Smooth muscle cell (in vitro differentiated cells): ENCODE data around the gene SORCS2. TPM values are rescaled to one million over a fixed set of nuclear protein-coding genes. Genes with fewer than 3 reads are reported as not detected.

Source experiments
- DNase-seq: peaks from one replicate; lab custom pipeline; 2025; ENCODE audit not compliant: unreplicated experiment; lab: John Stamatoyannopoulos, UW
- H2AFZ ChIP-seq: fragments of 200-600 bp; sonication (generic); 2 replicates; pipeline ENCODE4 v1.6.0; 2016; ENCODE audit warnings: antibody characterized with exemption, low read depth, mild to moderate bottlenecking
- H3F3A ChIP-seq: fragments of 200-600 bp; sonication (generic); 2 replicates; pipeline ENCODE4 v1.6.0; 2017; ENCODE audit warnings: antibody characterized with exemption, low read depth
- H3K27ac ChIP-seq: fragments of 200-600 bp; sonication (generic); 2 replicates; pipeline ENCODE4 v1.5.1; 2016; ENCODE audit warnings: low read depth, mild to moderate bottlenecking
- H3K27me3 ChIP-seq: fragments of 200-600 bp; sonication (generic); 2 replicates; pipeline ENCODE4 v1.6.1; 2016; ENCODE audit warnings: low read depth, mild to moderate bottlenecking
- H3K36me3 ChIP-seq: fragments of 200-600 bp; sonication (generic); 2 replicates; pipeline ENCODE4 v1.5.1; 2016; ENCODE audit warnings: low read depth
- H3K4me1 ChIP-seq: fragments of 200-600 bp; sonication (generic); 2 replicates; pipeline ENCODE4 v1.5.1; 2016; ENCODE audit warnings: low read depth
- H3K4me2 ChIP-seq: fragments of 200-600 bp; sonication (generic); 2 replicates; pipeline ENCODE4 v1.6.0; 2016; ENCODE audit warnings: mild to moderate bottlenecking
- H3K4me3 ChIP-seq: fragments of 200-600 bp; sonication (generic); 2 replicates; pipeline ENCODE4 v1.5.1; 2016; ENCODE audit warnings: mild to moderate bottlenecking
- H3K79me2 ChIP-seq: fragments of 200-600 bp; sonication (generic); 2 replicates; pipeline ENCODE4 v1.6.0; 2016; ENCODE audit warnings: low read depth, mild to moderate bottlenecking
- H3K9ac ChIP-seq: fragments of 200-600 bp; sonication (generic); 2 replicates; pipeline ENCODE4 v1.6.0; 2016; ENCODE audit warnings: low read depth
- H3K9me3 ChIP-seq: fragments of 200-600 bp; sonication (generic); replicated peaks from 2 replicates; pipeline ENCODE4 v1.5.1; 2016; ENCODE audit warnings: low read depth
- H4K20me1 ChIP-seq: fragments of 200-600 bp; sonication (generic); 2 replicates; pipeline ENCODE4 v1.6.0; 2016; ENCODE audit warnings: low read depth
- CTCF ChIP-seq: fragments of 200-600 bp; sonication (generic); IDR thresholded peaks from 2 replicates; pipeline ENCODE4 v1.5.1; 2017; ENCODE audit warnings: borderline replicate concordance, mild to moderate bottlenecking, antibody characterized with exemption; ENCODE audit not compliant: insufficient read depth, poor library complexity, severe bottlenecking
- WGBS: methylation state at CpG from one replicate; pipeline ENCODE4 v1.1.7; 2016; ENCODE audit warnings: low lambda C conversion rate; 5-methylcytosine and 5-hydroxymethylcytosine counted together
- polyA plus RNA-seq: library from polyadenylated mRNA; unstranded; fragments of >200 nt; fragmentation: Nextera tagmentation; extraction: Ambion mirVana; gene quantifications from 2 replicates; pipeline ENCODE4 v1.2.1, GENCODE V29; 2016
- total RNA-seq: library from RNA; depleted of rRNA; stranded (reverse); fragments of >200 nt; gene quantifications from 2 replicates; pipeline ENCODE4 v1.2.3, GENCODE V29; 2014

Gene SORCS2
- total and polyA plus RNA-seq, 2 experiments from 2014 or later, result 5.2 to 9.3 TPM

DNA sequence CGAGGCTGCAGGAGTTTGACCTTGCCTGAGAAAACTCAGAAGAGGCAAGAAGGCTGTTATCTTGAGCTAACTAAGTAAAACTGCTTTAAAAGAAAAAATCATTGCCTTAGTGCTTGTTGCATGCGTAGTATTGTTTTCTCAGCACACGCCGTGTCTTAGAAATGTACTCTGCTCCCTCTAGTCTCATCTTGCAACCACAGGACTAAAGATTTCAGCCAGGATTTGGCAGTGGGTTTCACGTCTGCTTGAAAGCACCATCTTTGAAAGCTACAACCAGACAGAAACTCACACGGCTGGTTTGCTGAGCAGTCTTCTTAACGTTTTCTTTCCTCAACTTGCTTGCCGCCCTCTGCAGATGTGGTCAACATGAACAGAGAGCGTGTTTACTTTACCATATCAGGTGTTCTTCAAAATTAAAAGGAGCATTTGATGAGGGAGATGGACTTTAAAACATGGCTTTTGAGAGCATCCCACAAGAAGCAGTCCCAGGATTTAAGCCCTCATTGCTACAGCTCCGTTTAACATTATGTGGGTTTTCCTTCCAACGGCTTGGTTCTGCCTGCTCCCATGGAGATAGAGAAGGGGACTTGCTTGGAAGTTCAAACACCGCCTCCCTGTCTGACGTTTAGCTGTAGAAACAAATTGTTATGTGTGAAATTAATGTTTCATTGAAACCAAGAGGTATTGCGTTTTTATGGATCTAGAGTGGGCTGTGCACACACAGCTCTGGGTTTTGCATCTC lies 3.4 kb downstream of the SORCS2 start:
- no peak overlapping the region for H3K9ac ChIP-seq
- H3K4me1 ChIP-seq, result peaks cover 17% of the 10 kb centered on the region
- no peaks in the 10 kb centered on the region for H3F3A ChIP-seq
- 64% methylated on average over 14 of the region's 14 CpGs for WGBS
- H4K20me1 ChIP-seq, result no peaks in the 10 kb centered on the region
- no peak overlapping the region for H3K4me3 ChIP-seq
- H3K9me3 ChIP-seq, result no peaks in the 10 kb centered on the region
- H3K4me2 ChIP-seq, result peak overlapping the region; percentile 27
- no peaks in the 10 kb centered on the region for H3K79me2 ChIP-seq
- no peaks in the 10 kb centered on the region for H3K36me3 ChIP-seq
- TF ChIP-seq CTCF, result no peak
- peak overlapping the region; percentile 54 for H3K27ac ChIP-seq
- DNase-seq, result no peak
- peak overlapping the region; percentile 19 for H2AFZ ChIP-seq
- peaks cover 22% of the 10 kb centered on the region for H3K27me3 ChIP-seq

DNA sequence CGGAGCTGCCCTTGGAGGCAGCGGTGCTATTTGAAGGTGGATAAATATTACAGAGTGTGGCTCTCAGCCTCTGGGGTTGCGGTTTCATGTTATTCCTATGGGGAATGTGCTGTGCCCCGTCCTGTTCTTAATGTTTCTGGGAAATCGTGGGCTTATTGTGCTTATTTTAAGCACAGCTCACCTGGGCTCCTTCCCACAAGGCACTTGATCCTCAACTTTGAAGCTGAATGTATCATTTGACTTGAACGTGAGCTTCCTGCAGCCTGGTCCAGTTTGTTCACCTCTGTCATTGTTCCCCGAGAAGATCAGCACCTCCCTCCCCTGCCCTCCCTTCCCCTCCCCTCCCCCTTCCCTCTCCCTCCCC lies 3.9 kb downstream of the SORCS2 start:
- peak overlapping the region; percentile 27 for H3K4me2 ChIP-seq
- H3K9ac ChIP-seq, result no peak overlapping the region
- peak overlapping the region; percentile 54 for H3K27ac ChIP-seq
- H3K27me3 ChIP-seq, result peaks cover 17% of the 10 kb centered on the region
- H3K4me1 ChIP-seq, result peaks cover 18% of the 10 kb centered on the region
- no peaks in the 10 kb centered on the region for H3K36me3 ChIP-seq
- H2AFZ ChIP-seq, result no peak overlapping the region
- no peak for TF ChIP-seq CTCF
- H3F3A ChIP-seq, result no peaks in the 10 kb centered on the region
- no peaks in the 10 kb centered on the region for H4K20me1 ChIP-seq
- H3K4me3 ChIP-seq, result no peak overlapping the region
- DNase-seq, result no peak
- no peaks in the 10 kb centered on the region for H3K9me3 ChIP-seq
- no peaks in the 10 kb centered on the region for H3K79me2 ChIP-seq
- WGBS, result 79% methylated on average over 6 of the region's 7 CpGs

DNA sequence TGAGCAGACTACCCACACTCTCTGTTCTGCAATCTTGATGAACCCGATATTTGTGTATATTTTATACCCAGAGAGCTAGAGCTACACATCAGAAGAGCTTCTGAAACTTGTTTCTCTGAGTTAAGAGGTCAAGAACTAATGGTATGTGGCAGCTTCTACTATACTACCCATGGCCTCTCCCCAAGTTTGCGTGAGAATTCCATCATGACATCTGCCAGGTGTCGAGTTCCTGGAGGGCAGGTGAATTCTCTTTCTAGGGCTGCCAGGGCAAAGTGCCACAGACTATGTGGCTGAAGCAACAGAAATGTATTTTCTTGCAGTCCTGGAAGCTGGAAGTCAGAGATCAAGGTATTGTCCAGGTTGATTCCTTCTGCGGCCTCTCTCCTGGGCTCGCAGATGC lies 4.4 kb downstream of the SORCS2 start:
- no peak for DNase-seq
- no peak overlapping the region for H3K4me2 ChIP-seq
- H3F3A ChIP-seq, result no peaks in the 10 kb centered on the region
- peaks cover 12% of the 10 kb centered on the region for H3K27me3 ChIP-seq
- H3K4me3 ChIP-seq, result no peak overlapping the region
- 85% methylated on average over 5 of the region's 5 CpGs for WGBS
- peaks cover 23% of the 10 kb centered on the region for H3K4me1 ChIP-seq
- H4K20me1 ChIP-seq, result no peaks in the 10 kb centered on the region
- H2AFZ ChIP-seq, result no peak overlapping the region
- H3K9ac ChIP-seq, result no peak overlapping the region
- no peaks in the 10 kb centered on the region for H3K36me3 ChIP-seq
- no peak overlapping the region for H3K27ac ChIP-seq
- H3K9me3 ChIP-seq, result no peaks in the 10 kb centered on the region
- no peak for TF ChIP-seq CTCF
- H3K79me2 ChIP-seq, result no peaks in the 10 kb centered on the region

- Histone ChIP-seq H4K20me1 (no peaks in the 10 kb centered on the region), H3K79me2 (no peaks in the 10 kb centered on the region), H3K4me1 (peaks cover 33% of the 10 kb centered on the region), H2AFZ (no peak overlapping the region), H3K4me2 (peak overlapping the region; percentile 14), H3K9me3 (no peaks in the 10 kb centered on the region), H3K36me3 (no peaks in the 10 kb centered on the region), H3K27me3 (peaks cover 12% of the 10 kb centered on the region), H3K27ac (no peak overlapping the region), H3K4me3 (no peak overlapping the region), H3K9ac (no peak overlapping the region), H3F3A (no peaks in the 10 kb centered on the region)
- no peak for TF ChIP-seq CTCF
- no peak for DNase-seq
- 79% methylated on average over 5 of the region's 5 CpGs for WGBS
These were observed 5.6 kb downstream of the SORCS2 start for GRCh38 chr4:7197910-7198309.
